Natural killer cell (primary cell): ENCODE measurements around the gene SYTL5. TPM values are rescaled to one million over a fixed set of nuclear protein-coding genes. Genes with fewer than 3 reads are reported as not detected.

Source experiments
- ATAC-seq, 3 donors: fragments of 150-1000 bp in 2 of 3; fragments of 200-7000 bp in 1 of 3; cut with Tn5 transposase; 1 replicate in 1 of 3; 2 replicates in 2 of 3; pipeline ENCODE4 v1.10.0; 2021; ENCODE audit warnings: mild to moderate bottlenecking in 2 of 3, moderate library complexity in 2 of 3
- DNase-seq, 2 donors: peaks; one replicate each; pipeline versions ENCODE4 v3.0.0 to v3.0.0-alpha.2; 2013 to 2021; ENCODE audit warnings: mixed read lengths in 1 of 2
- H3K27ac ChIP-seq: one replicate; pipeline ENCODE4 v1.5.1; 2013; ENCODE audit warnings: mild to moderate bottlenecking, low read length
- H3K27me3 ChIP-seq: one replicate; pipeline ENCODE4 v1.6.1; 2013; ENCODE audit warnings: low read length; ENCODE audit not compliant: control insufficient read depth, insufficient read depth
- H3K36me3 ChIP-seq: one replicate; pipeline ENCODE4 v1.6.1; 2013; ENCODE audit warnings: low read length; ENCODE audit not compliant: control insufficient read depth, insufficient read depth
- H3K4me1 ChIP-seq: one replicate; pipeline ENCODE4 v1.6.1; 2013; ENCODE audit warnings: low read length; ENCODE audit not compliant: control insufficient read depth, insufficient read depth
- H3K4me3 ChIP-seq: one replicate; pipeline ENCODE4 v1.5.1; 2013; ENCODE audit warnings: low read length
- H3K9me3 ChIP-seq: one replicate; pipeline ENCODE4 v1.6.1; 2013; ENCODE audit warnings: low read length; ENCODE audit not compliant: control insufficient read depth, insufficient read depth
- H3K27ac Mint-ChIP-seq, 2 donors: one replicate each; pipeline ENCODE4 v1.8.0; 2022; ENCODE audit warnings: mild to moderate bottlenecking in 2 of 2, mixed read lengths in 2 of 2, moderate library complexity in 1 of 2
- H3K27me3 Mint-ChIP-seq, 2 donors: one replicate each; pipeline ENCODE4 v1.8.0; 2022; ENCODE audit warnings: low read depth in 2 of 2, mixed read lengths in 2 of 2
- H3K36me3 Mint-ChIP-seq: one replicate; pipeline ENCODE4 v1.8.0; 2022; ENCODE audit warnings: mixed read lengths
- H3K4me1 Mint-ChIP-seq, 2 donors: one replicate each; pipeline ENCODE4 v1.8.0; 2022; ENCODE audit warnings: mixed read lengths in 2 of 2
- H3K4me3 Mint-ChIP-seq: one replicate; pipeline ENCODE4 v1.8.0; 2022; ENCODE audit warnings: mild to moderate bottlenecking, moderate library complexity, mixed read lengths
- H3K9me3 Mint-ChIP-seq, 2 donors: one replicate each; pipeline ENCODE4 v1.8.0; 2022; ENCODE audit warnings: mixed read lengths in 2 of 2
- CTCF ChIP-seq: fragments of 200-600 bp; IDR thresholded peaks from one replicate; pipeline ENCODE4 v1.8.0; 2022; ENCODE audit warnings: antibody characterized with exemption
- WGBS: methylation state at CpG from one replicate; pipeline ENCODE4 v1.1.7; 2013; ENCODE audit warnings: missing lambda C conversion rate; ENCODE audit not compliant: insufficient coverage; 5-methylcytosine and 5-hydroxymethylcytosine counted together
- intact Hi-C: fragments of 100-400 bp; cut with micrococcal nuclease; formaldehyde crosslinking; loops from one replicate; pipeline ENCODE4 v1.14.2; 2022
- total RNA-seq, 4 donors: library from RNA; stranded (reverse); fragments of 120-200 nt in 1 of 4; gene quantifications; one replicate each; pipeline versions ENCODE4 v1.2.3 to v1.2.4, GENCODE V29; 2013 to 2022

Gene SYTL5
- total RNA-seq, 3 donors from 2014 or later (not counting 1 experiment from before 2014, with no cell fraction given): 0.05 TPM; not detected in 2

- Histone ChIP-seq H3K27me3 (no peaks in the 10 kb centered on the region), H3K4me1 (no peaks in the 10 kb centered on the region), H3K9me3 (no peaks in the 10 kb centered on the region), H3K4me3 (no peak overlapping the region), H3K27ac (no peak overlapping the region), H3K36me3 (no peaks in the 10 kb centered on the region)
- Mint-ChIP-seq H3K4me1 (no peaks in the 10 kb centered on the region), H3K27me3 (peaks cover 3 to 9% of the 10 kb centered on the region in 2 donors), H3K36me3 (no peaks in the 10 kb centered on the region), H3K9me3 (peaks cover 0 to 3% of the 10 kb centered on the region in 2 donors), H3K4me3 (no peak overlapping the region), H3K27ac (no peak overlapping the region)
- TF ChIP-seq CTCF: no peak
- WGBS: 82% methylated on average over 6 of the region's 7 CpGs
- intact Hi-C loops: no loop called here
- DNase-seq (no peak), ATAC-seq (no peak)
These were observed 7.6 kb upstream of the SYTL5 start for GRCh38 chrX:37998586-37999262.

- 94% methylated on average over 17 of the region's 17 CpGs for WGBS
- peaks cover 0 to 3% of the 10 kb centered on the region in 2 donors for H3K9me3 Mint-ChIP-seq
These were observed 5.6 kb upstream of the SYTL5 start for GRCh38 chrX:38000706-38001105.

DNA sequence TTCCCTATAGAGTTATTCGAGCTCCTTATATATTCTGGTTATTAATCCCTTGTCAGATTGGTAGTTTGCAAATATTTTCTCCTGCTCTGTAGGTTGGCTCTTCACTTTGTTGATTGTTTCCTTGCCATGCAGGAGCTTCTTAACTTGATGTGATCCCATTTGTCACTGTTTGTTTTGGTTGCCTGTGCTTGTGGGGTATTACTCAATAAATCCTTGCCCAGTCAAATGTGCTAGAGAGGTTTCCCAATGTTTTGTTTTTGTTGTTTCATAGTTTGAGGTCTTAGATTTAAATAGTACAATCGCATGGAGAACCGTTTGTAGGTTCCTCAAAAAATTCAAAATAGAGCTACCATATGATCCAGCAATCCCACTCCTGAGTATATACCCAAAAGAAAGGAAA lies 2.3 kb upstream of the SYTL5 start:
- Mint-ChIP-seq H3K4me3 (no peak overlapping the region), H3K9me3 (peaks cover 0 to 3% of the 10 kb centered on the region in 2 donors), H3K27ac (no peak overlapping the region), H3K4me1 (no peaks in the 10 kb centered on the region), H3K27me3 (peaks cover under 1 to 6% of the 10 kb centered on the region in 2 donors), H3K36me3 (no peaks in the 10 kb centered on the region)
- TF ChIP-seq CTCF: no peak
- no peak for DNase-seq
- intact Hi-C loops: no loop called here
- no peak overlapping the region for H3K27ac ChIP-seq
- H3K9me3 ChIP-seq: no peaks in the 10 kb centered on the region
- H3K4me1 ChIP-seq: no peaks in the 10 kb centered on the region
- H3K36me3 ChIP-seq: no peaks in the 10 kb centered on the region
- no peak overlapping the region for H3K4me3 ChIP-seq
- no peak for ATAC-seq
- H3K27me3 ChIP-seq: no peaks in the 10 kb centered on the region
- no CpG with 5 or more reads among the region's 3 CpGs for WGBS

More at GRCh38 chrX:38000706-38001105, 5.6 kb upstream of the SYTL5 start:
- H3K27ac Mint-ChIP-seq: no peak overlapping the region
- Histone ChIP-seq H3K27me3 (no peaks in the 10 kb centered on the region), H3K4me1 (no peaks in the 10 kb centered on the region), H3K27ac (no peak overlapping the region), H3K36me3 (no peaks in the 10 kb centered on the region), H3K9me3 (no peaks in the 10 kb centered on the region), H3K4me3 (no peak overlapping the region)
- H3K4me3 Mint-ChIP-seq: no peak overlapping the region
- no peaks in the 10 kb centered on the region for H3K36me3 Mint-ChIP-seq
- no peak for ATAC-seq
- intact Hi-C loops: no loop called here
- H3K27me3 Mint-ChIP-seq: peaks cover 3 to 9% of the 10 kb centered on the region in 2 donors
- DNase-seq: no peak
- no peaks in the 10 kb centered on the region for H3K4me1 Mint-ChIP-seq
- TF ChIP-seq CTCF: no peak

DNA sequence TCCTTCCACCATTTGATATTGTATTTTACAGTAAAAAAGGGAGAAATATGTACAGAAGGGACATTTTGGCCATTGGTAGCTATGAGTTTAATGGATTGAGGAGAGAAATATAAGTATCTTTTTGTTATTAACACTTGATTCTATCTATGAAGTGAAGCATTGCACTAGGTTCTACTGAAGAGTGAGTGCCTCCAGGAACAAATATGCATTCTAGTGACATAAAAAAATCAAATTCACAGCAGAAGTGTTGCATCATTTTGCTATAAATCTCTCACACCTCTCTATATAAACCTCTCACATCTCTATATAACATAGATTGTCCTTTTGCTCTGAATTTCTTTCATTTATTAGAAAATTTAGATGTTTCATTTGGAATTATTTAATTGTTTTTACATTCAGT lies 425 bp downstream of the SYTL5 start:
- Histone ChIP-seq H3K4me1 (no peaks in the 10 kb centered on the region), H3K4me3 (no peak overlapping the region), H3K9me3 (no peaks in the 10 kb centered on the region), H3K27me3 (no peaks in the 10 kb centered on the region), H3K36me3 (no peaks in the 10 kb centered on the region), H3K27ac (no peak overlapping the region)
- DNase-seq (no peak), ATAC-seq (no peak)
- TF ChIP-seq CTCF: no peak
- Mint-ChIP-seq H3K27ac (no peak overlapping the region), H3K9me3 (no peaks in the 10 kb centered on the region), H3K36me3 (no peaks in the 10 kb centered on the region), H3K4me3 (no peak overlapping the region), H3K4me1 (no peaks in the 10 kb centered on the region), H3K27me3 (peaks cover 6 to 9% of the 10 kb centered on the region in 2 donors)
- intact Hi-C loops: no loop called here
